PC-3 (cell line): ENCODE measurements around the gene TMEM184A.

Source experiments
- EZH2 ChIP-seq: fragments of 300-600 bp; sonication (generic); IDR thresholded peaks from one replicate; pipeline ENCODE4 v1.6.1; 2017; ENCODE audit warnings: antibody characterized with exemption, mild to moderate bottlenecking, low read length; ENCODE audit not compliant: unreplicated experiment
- EZH2phosphoT487 ChIP-seq: fragments of 300-600 bp; sonication (generic); IDR thresholded peaks from 2 replicates; pipeline ENCODE4 v1.6.1; 2018; ENCODE audit warnings: mild to moderate bottlenecking, antibody characterized with exemption, low read length, borderline replicate concordance

DNA sequence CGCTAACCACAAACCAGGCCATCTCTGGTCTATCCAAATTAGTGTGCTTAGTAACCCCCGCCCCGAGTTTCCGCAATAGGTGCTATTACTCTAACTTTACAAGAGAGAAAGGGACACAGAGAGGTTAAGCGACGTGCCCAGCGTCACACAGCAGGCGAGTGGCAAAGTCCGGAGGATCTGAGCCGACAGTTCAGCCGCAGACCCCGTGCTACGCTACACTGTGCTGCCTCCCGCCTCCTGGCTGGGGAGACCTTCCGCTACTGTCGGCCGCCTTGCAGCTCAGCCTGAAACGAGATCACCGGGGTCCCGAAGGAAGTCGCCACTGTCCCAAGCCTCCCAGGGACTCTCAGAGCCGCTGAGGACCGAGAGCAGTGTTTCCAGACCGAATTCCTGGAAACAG is 52.6 kb downstream of the TMEM184A start:
- TF ChIP-seq EZH2phosphoT487 (no peak), EZH2 (no peak)
